Mesothelial cell of epicardium (in vitro differentiated cells): ENCODE data around the gene YWHAB. TPM values are rescaled to one million over a fixed set of nuclear protein-coding genes. Genes with fewer than 3 reads are reported as not detected.
A peak's percentile ranks its signal among the peaks of the same experiment; 100 is the strongest.

Source experiments
- DNase-seq, 2 experiments: peaks; one replicate each; pipeline ENCODE4 v3.0.0; 2021; ENCODE audit warnings: low spot score in 2 of 2; ENCODE audit not compliant: unreplicated experiment in 2 of 2
- H3K27ac Mint-ChIP-seq: 2 replicates; pipeline ENCODE4 v1.8.0; 2021; ENCODE audit warnings: mixed read lengths
- H3K27me3 Mint-ChIP-seq: 2 replicates; pipeline ENCODE4 v1.8.0; 2021; ENCODE audit warnings: low read depth, mixed read lengths
- H3K36me3 Mint-ChIP-seq: 2 replicates; pipeline ENCODE4 v1.8.0; 2021; ENCODE audit warnings: mixed read lengths
- H3K4me1 Mint-ChIP-seq: 2 replicates; pipeline ENCODE4 v1.8.0; 2021; ENCODE audit warnings: mixed read lengths
- H3K4me3 Mint-ChIP-seq: 2 replicates; pipeline ENCODE4 v1.8.0; 2021; ENCODE audit warnings: mild to moderate bottlenecking, moderate library complexity, mixed read lengths
- H3K9me3 Mint-ChIP-seq: 2 replicates; pipeline ENCODE4 v1.8.0; 2021; ENCODE audit warnings: mixed read lengths
- total RNA-seq: library from RNA; stranded (reverse); gene quantifications from 3 replicates; pipeline ENCODE4 v1.2.1, GENCODE V29; 2021
- TF ChIP-seq, protein P1 (sequence below): fragments of 200-600 bp; sonication (generic); IDR thresholded peaks from one replicate; pipeline ENCODE4 v1.5.0; 2021; ENCODE audit warnings: antibody characterized with exemption; ENCODE audit not compliant: unreplicated experiment

The YWHAB gene
- total RNA-seq, 1 donor from 2014 or later, result 113 TPM

DNA sequence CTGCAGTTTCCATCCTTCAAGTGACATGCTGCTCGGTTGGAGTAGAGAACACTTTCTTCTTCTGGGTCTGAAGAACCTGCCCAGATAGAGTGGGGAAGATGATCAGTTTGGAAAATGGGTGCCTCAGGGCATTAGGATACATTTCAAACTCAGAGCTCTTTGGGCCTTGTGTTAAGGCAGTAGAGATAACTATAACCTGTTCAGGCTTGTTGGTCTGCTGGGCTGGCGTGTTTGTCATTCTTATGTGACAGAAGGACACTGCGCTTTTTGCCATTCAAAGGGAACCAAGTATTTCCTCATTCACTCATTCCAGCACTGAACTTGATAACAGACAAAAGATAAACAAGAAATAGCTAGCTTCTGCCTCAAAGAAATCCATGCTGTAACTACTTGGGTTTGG is 70.9 kb downstream of the YWHAB start:
- Mint-ChIP-seq H3K27ac (peak overlapping the region; percentile 80), H3K9me3 (no peaks in the 10 kb centered on the region), H3K4me1 (peaks cover 63% of the 10 kb centered on the region), H3K4me3 (peak overlapping the region; percentile 23), H3K27me3 (no peaks in the 10 kb centered on the region), H3K36me3 (peaks cover 41% of the 10 kb centered on the region)
- TF ChIP-seq, protein P1, sequence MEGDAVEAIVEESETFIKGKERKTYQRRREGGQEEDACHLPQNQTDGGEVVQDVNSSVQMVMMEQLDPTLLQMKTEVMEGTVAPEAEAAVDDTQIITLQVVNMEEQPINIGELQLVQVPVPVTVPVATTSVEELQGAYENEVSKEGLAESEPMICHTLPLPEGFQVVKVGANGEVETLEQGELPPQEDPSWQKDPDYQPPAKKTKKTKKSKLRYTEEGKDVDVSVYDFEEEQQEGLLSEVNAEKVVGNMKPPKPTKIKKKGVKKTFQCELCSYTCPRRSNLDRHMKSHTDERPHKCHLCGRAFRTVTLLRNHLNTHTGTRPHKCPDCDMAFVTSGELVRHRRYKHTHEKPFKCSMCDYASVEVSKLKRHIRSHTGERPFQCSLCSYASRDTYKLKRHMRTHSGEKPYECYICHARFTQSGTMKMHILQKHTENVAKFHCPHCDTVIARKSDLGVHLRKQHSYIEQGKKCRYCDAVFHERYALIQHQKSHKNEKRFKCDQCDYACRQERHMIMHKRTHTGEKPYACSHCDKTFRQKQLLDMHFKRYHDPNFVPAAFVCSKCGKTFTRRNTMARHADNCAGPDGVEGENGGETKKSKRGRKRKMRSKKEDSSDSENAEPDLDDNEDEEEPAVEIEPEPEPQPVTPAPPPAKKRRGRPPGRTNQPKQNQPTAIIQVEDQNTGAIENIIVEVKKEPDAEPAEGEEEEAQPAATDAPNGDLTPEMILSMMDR, result no peak
- DNase-seq, result no peak

Other genes starting within 250 kb of the YWHAB start
- 21.7 to 23.1 TPM (median 22.5 TPM) in 3 replicates for gene ADA, start 234.0 kb upstream of the YWHAB start, total RNA-seq
- not detected in 3 replicates for gene CCN5, start 170.3 kb upstream of the YWHAB start, total RNA-seq
- gene KCNK15, start 139.8 kb upstream of the YWHAB start, total RNA-seq, result 0.16 to 0.27 TPM (median 0.20 TPM) in 3 replicates
- gene RIMS4, start 75.2 kb upstream of the YWHAB start, total RNA-seq, result 1.3 to 2.2 TPM (median 1.6 TPM) in 3 replicates
- 131 to 135 TPM (median 135 TPM) in 3 replicates for gene PABPC1L, start 24.4 kb downstream of the YWHAB start, total RNA-seq
- gene TOMM34, start 74.7 kb downstream of the YWHAB start, total RNA-seq, result 43.7 to 47.3 TPM (median 45.6 TPM) in 3 replicates
- gene STK4, start 80.8 kb downstream of the YWHAB start, total RNA-seq, result 29.9 to 31.7 TPM (median 31.3 TPM) in 3 replicates
- 0.09 TPM in 1 of 3 replicates, not detected in the others for gene KCNS1, start 215.4 kb downstream of the YWHAB start, total RNA-seq
- gene WFDC5, start 229.5 kb downstream of the YWHAB start, total RNA-seq, result not detected in 3 replicates
- not detected in 3 replicates for gene WFDC12, start 238.8 kb downstream of the YWHAB start, total RNA-seq